ENCODE data around the gene PPP1R1B. TPM values are rescaled to one million over a fixed set of nuclear protein-coding genes. Genes with fewer than 3 reads are reported as not detected.
A peak's percentile ranks its signal among the peaks of the same experiment; 100 is the strongest.

PPP1R1B gene
- total and polyA plus RNA-seq, 9 of the 15 experiments (the other 6 are each of a cell fraction or from before 2014, with no cell fraction given) = 0.07 to 0.18 (median 0.10) TPM; not detected in 4

DNA sequence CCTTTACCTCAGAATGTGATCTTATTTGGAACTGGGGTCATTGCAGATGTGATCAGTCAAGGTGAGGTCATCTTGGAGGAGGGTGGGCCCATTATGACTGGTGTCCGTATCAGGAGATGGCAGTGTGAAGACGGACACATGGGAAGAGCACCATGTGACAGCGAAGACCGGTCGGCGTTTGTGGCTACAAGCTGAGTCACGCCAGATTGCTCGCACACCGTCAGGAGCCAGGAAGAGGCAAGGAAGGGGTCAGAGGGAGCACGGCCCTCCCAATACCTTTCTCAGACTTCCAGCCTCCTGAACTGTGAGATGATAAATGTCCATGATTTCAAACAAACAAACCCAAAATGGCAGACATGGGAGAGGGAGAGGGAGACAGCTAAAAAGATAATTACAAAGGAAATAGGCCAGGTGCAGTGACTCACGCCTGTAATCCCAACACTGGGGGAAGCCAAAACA, 23.4 kb downstream of the PPP1R1B start (continued):
- TF ChIP-seq, protein P1, sequence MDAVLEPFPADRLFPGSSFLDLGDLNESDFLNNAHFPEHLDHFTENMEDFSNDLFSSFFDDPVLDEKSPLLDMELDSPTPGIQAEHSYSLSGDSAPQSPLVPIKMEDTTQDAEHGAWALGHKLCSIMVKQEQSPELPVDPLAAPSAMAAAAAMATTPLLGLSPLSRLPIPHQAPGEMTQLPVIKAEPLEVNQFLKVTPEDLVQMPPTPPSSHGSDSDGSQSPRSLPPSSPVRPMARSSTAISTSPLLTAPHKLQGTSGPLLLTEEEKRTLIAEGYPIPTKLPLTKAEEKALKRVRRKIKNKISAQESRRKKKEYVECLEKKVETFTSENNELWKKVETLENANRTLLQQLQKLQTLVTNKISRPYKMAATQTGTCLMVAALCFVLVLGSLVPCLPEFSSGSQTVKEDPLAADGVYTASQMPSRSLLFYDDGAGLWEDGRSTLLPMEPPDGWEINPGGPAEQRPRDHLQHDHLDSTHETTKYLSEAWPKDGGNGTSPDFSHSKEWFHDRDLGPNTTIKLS (IDR thresholded peaks at IDR 0.05; ENCODE audit: borderline replicate concordance, low read depth) = peak; percentile 71; the same call in 1 of the 2 replicates
- TF ChIP-seq, protein P2, sequence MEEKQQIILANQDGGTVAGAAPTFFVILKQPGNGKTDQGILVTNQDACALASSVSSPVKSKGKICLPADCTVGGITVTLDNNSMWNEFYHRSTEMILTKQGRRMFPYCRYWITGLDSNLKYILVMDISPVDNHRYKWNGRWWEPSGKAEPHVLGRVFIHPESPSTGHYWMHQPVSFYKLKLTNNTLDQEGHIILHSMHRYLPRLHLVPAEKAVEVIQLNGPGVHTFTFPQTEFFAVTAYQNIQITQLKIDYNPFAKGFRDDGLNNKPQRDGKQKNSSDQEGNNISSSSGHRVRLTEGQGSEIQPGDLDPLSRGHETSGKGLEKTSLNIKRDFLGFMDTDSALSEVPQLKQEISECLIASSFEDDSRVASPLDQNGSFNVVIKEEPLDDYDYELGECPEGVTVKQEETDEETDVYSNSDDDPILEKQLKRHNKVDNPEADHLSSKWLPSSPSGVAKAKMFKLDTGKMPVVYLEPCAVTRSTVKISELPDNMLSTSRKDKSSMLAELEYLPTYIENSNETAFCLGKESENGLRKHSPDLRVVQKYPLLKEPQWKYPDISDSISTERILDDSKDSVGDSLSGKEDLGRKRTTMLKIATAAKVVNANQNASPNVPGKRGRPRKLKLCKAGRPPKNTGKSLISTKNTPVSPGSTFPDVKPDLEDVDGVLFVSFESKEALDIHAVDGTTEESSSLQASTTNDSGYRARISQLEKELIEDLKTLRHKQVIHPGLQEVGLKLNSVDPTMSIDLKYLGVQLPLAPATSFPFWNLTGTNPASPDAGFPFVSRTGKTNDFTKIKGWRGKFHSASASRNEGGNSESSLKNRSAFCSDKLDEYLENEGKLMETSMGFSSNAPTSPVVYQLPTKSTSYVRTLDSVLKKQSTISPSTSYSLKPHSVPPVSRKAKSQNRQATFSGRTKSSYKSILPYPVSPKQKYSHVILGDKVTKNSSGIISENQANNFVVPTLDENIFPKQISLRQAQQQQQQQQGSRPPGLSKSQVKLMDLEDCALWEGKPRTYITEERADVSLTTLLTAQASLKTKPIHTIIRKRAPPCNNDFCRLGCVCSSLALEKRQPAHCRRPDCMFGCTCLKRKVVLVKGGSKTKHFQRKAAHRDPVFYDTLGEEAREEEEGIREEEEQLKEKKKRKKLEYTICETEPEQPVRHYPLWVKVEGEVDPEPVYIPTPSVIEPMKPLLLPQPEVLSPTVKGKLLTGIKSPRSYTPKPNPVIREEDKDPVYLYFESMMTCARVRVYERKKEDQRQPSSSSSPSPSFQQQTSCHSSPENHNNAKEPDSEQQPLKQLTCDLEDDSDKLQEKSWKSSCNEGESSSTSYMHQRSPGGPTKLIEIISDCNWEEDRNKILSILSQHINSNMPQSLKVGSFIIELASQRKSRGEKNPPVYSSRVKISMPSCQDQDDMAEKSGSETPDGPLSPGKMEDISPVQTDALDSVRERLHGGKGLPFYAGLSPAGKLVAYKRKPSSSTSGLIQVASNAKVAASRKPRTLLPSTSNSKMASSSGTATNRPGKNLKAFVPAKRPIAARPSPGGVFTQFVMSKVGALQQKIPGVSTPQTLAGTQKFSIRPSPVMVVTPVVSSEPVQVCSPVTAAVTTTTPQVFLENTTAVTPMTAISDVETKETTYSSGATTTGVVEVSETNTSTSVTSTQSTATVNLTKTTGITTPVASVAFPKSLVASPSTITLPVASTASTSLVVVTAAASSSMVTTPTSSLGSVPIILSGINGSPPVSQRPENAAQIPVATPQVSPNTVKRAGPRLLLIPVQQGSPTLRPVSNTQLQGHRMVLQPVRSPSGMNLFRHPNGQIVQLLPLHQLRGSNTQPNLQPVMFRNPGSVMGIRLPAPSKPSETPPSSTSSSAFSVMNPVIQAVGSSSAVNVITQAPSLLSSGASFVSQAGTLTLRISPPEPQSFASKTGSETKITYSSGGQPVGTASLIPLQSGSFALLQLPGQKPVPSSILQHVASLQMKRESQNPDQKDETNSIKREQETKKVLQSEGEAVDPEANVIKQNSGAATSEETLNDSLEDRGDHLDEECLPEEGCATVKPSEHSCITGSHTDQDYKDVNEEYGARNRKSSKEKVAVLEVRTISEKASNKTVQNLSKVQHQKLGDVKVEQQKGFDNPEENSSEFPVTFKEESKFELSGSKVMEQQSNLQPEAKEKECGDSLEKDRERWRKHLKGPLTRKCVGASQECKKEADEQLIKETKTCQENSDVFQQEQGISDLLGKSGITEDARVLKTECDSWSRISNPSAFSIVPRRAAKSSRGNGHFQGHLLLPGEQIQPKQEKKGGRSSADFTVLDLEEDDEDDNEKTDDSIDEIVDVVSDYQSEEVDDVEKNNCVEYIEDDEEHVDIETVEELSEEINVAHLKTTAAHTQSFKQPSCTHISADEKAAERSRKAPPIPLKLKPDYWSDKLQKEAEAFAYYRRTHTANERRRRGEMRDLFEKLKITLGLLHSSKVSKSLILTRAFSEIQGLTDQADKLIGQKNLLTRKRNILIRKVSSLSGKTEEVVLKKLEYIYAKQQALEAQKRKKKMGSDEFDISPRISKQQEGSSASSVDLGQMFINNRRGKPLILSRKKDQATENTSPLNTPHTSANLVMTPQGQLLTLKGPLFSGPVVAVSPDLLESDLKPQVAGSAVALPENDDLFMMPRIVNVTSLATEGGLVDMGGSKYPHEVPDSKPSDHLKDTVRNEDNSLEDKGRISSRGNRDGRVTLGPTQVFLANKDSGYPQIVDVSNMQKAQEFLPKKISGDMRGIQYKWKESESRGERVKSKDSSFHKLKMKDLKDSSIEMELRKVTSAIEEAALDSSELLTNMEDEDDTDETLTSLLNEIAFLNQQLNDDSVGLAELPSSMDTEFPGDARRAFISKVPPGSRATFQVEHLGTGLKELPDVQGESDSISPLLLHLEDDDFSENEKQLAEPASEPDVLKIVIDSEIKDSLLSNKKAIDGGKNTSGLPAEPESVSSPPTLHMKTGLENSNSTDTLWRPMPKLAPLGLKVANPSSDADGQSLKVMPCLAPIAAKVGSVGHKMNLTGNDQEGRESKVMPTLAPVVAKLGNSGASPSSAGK (IDR thresholded peaks at IDR 0.05) = peak; percentile 98
- TF ChIP-seq ATF7 (IDR thresholded peaks at IDR 0.05) (peak; percentile 96), CXXC5 (CRISPR knock-in tag; IDR thresholded peaks at IDR 0.05) (peak; percentile 77), JUND (IDR thresholded peaks at IDR 0.05; ENCODE audit: borderline replicate concordance, low read depth, low read length) (peak; percentile 92), JUND (tag; IDR thresholded peaks at IDR 0.05; ENCODE audit: borderline replicate concordance, low read depth, low read length) (peak; percentile 97), CREM (IDR thresholded peaks at IDR 0.05; ENCODE audit: low read depth) (peak; percentile 78), ESRRA (IDR thresholded peaks at IDR 0.05; ENCODE audit: borderline replicate concordance, low read depth) (peak; percentile 82; the same call in 1 of the 2 replicates), SMARCA4 (IDR thresholded peaks at IDR 0.05) (peak; percentile 86), MYC (IDR thresholded peaks at IDR 0.05; ENCODE audit: low read depth, low read length) (peak; percentile 96), MYC (CRISPR knock-in tag; IDR thresholded peaks at IDR 0.05; ENCODE audit: borderline replicate concordance, low read depth) (no peak), ARID1B (IDR thresholded peaks at IDR 0.05) (peak; percentile 89), NR4A1 (CRISPR knock-in tag; IDR thresholded peaks at IDR 0.05) (peak; percentile 57; the same call in 1 of the 2 replicates), NR4A1 (tag; IDR thresholded peaks at IDR 0.05) (peak; percentile 61; the same call in 1 of the 2 replicates), ZKSCAN8 (CRISPR knock-in tag; IDR thresholded peaks at IDR 0.05) (0 out of 2 replicates have a peak, but pooled peaks have one; percentile 32), ZFP36 (IDR thresholded peaks at IDR 0.05; ENCODE audit: low read depth, low read length, partially characterized antibody) (peak; percentile 26)
- TF ChIP-seq, protein P3, sequence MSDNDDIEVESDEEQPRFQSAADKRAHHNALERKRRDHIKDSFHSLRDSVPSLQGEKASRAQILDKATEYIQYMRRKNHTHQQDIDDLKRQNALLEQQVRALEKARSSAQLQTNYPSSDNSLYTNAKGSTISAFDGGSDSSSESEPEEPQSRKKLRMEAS (CRISPR knock-in tag; IDR thresholded peaks at IDR 0.05) = peak; percentile 91
